ENCODE data around the gene CFDP1.

The CFDP1 gene

DNA sequence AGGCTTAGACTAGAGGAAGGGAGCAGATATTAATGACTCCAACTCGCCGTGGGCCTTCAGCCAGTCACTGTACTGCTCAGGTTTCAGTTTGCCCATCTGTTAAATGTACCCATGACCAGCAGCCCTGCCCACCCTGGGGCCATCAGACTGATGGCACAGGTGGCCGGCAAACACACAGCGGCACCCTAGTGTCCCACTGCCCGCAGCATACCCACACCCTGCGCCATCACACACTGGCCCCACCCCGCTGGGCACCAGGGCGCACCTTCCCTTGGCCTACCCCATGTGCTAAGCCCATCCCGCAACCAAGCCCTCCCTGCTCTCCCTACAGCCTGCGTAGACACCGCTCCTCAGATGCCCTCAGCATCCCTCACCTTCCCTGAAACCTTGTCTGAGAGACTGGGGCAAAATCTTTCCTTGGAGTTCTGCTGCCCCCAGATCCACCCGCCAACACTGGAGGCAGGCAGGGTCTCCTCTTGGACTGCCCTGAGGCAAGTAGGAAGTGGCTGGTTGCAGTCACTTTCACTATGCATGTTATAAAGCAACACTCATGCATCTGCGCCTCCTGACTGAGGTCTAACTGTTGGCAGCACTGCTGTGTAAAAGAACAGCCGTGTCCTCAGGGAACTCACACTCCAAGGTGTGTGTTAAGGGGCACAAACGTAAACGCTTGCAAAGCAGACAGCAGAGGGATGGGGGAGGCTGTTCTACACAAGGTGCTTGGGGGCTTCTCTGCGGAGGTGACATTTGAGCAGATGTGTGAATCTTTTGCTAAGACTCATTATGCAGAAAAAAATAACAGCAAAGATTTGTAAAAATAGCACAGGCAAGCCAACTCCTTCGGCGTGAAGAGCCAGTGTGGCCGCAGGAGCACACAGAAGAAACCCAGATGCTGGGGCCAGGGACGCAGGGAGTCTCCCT is 175.2 kb downstream of the CFDP1 start:
- H3K36me3 ChIP-seq, result peaks cover 7% of the 10 kb centered on the region
- no peak for DNase-seq
- no peak overlapping the region for H3K4me3 ChIP-seq (ENCODE audit: low read depth, low read length)
- H3K9me3 ChIP-seq (ENCODE audit: severe bottlenecking), result no peaks in the 10 kb centered on the region
- no peaks in the 10 kb centered on the region for H3K27me3 ChIP-seq (ENCODE audit: insufficient read depth, low read depth, severe bottlenecking)
- TF ChIP-seq, protein P1, sequence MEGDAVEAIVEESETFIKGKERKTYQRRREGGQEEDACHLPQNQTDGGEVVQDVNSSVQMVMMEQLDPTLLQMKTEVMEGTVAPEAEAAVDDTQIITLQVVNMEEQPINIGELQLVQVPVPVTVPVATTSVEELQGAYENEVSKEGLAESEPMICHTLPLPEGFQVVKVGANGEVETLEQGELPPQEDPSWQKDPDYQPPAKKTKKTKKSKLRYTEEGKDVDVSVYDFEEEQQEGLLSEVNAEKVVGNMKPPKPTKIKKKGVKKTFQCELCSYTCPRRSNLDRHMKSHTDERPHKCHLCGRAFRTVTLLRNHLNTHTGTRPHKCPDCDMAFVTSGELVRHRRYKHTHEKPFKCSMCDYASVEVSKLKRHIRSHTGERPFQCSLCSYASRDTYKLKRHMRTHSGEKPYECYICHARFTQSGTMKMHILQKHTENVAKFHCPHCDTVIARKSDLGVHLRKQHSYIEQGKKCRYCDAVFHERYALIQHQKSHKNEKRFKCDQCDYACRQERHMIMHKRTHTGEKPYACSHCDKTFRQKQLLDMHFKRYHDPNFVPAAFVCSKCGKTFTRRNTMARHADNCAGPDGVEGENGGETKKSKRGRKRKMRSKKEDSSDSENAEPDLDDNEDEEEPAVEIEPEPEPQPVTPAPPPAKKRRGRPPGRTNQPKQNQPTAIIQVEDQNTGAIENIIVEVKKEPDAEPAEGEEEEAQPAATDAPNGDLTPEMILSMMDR (IDR thresholded peaks at IDR 0.05; ENCODE audit: low read depth, low read length), result no peak
- H3K27ac ChIP-seq, result no peak overlapping the region; the same call in none of the 2 replicates

DNA sequence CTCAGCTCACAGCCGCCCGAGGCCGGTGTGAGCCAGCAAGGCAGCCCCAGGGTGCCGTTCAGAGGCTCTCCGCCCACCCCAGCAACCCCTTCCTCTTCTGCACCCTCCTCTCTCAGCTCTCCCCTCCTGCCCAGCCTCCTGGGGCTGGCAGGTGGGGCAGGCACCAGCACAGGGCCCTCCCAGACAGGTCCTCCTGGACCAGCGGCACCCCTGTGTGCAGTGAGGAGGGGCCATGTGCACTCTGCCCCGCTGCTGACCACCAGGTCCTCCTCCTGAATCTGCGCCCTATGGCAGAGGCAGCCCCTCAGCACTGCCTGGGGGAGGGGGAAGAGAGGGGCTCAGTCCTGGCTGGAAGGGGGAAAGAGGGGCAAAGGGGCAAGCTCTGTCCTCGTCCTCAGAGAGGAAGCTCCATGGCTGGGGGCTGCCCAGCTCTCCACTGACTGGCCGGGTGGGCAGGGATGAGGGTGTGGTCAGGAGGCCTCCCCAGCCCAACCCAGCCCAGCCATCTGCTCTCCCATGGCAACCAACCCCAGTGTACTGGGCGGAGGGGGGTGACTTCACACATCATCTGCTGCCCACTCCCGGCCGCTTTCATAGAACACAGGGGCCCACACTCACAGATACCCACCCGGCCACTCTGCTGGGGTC is 176.5 kb downstream of the CFDP1 start:
- Histone ChIP-seq H3K27ac (peak overlapping the region; percentile 79), H3K9me3 (ENCODE audit: severe bottlenecking) (no peaks in the 10 kb centered on the region), H3K27me3 (ENCODE audit: insufficient read depth, low read depth, severe bottlenecking) (no peaks in the 10 kb centered on the region), H3K4me3 (ENCODE audit: low read depth, low read length) (peak overlapping the region; percentile 47), H3K36me3 (no peaks in the 10 kb centered on the region; the same call in 1 of the 2 replicates)
- peak; percentile 90 for DNase-seq
- TF ChIP-seq, protein P1 (IDR thresholded peaks at IDR 0.05; ENCODE audit: low read depth, low read length), result no peak

DNA sequence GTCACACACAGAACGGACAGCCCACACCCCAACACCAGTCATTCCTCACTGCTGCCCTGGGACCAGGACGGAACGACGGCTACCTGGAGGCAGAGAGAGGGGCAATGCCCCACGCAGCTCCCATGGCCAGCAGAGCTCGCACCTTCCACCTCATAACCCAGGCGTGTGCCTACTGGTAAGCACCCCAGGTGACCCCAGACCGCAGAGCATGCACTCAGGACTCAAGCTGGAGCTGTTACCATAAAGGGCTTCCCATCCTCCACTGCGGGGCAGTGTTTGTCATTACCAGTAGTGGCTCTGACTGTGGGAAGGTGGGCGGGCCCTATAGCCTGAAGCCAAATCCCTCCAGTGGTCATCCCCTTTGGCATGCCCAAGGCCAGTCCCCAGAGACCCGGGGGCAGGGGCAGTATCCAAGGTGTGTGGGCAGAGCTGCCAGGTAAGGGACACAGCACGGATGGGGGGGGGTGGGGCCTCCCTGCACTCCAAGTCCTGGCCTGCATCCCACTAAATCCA is 177.2 kb downstream of the CFDP1 start:
- Histone ChIP-seq H3K36me3 (no peaks in the 10 kb centered on the region; the same call in 1 of the 2 replicates), H3K27me3 (ENCODE audit: insufficient read depth, low read depth, severe bottlenecking) (no peaks in the 10 kb centered on the region), H3K4me3 (ENCODE audit: low read depth, low read length) (peak overlapping the region; percentile 47), H3K9me3 (ENCODE audit: severe bottlenecking) (no peaks in the 10 kb centered on the region), H3K27ac (peak overlapping the region; percentile 79)
- peak; percentile 80 for DNase-seq
- TF ChIP-seq, protein P1 (IDR thresholded peaks at IDR 0.05; ENCODE audit: low read depth, low read length), result peak; percentile 45

DNA sequence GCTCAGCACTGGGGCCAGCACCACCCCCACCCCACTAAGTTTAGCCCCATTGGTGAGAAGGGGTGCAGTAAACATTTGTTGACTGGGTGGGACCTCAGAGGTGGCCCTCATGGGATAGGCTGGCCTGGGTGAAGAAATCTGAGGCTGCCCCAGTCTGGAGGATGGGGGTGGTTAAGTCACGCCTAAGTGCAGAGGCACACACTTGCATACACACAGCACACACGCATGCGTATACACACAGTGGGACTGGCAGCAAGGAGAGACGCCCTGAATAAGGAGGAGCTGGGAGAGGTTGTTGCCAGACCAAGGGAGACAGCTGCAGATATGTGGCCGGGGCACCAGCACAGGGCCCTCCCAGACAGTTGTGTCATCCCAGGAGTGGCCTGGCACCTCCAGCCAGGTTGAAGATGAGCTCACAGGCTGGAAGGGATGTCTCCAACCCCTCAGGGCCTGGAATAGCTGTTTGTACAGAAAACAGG is 178.9 kb downstream of the CFDP1 start:
- no peak overlapping the region for H3K27ac ChIP-seq
- H3K9me3 ChIP-seq (ENCODE audit: severe bottlenecking), result no peaks in the 10 kb centered on the region
- peak; percentile 4 for DNase-seq
- H3K36me3 ChIP-seq, result no peaks in the 10 kb centered on the region; the same call in 1 of the 2 replicates
- H3K27me3 ChIP-seq (ENCODE audit: insufficient read depth, low read depth, severe bottlenecking), result no peaks in the 10 kb centered on the region
- TF ChIP-seq, protein P1 (IDR thresholded peaks at IDR 0.05; ENCODE audit: low read depth, low read length), result no peak
- H3K4me3 ChIP-seq (ENCODE audit: low read depth, low read length), result no peak overlapping the region

DNA sequence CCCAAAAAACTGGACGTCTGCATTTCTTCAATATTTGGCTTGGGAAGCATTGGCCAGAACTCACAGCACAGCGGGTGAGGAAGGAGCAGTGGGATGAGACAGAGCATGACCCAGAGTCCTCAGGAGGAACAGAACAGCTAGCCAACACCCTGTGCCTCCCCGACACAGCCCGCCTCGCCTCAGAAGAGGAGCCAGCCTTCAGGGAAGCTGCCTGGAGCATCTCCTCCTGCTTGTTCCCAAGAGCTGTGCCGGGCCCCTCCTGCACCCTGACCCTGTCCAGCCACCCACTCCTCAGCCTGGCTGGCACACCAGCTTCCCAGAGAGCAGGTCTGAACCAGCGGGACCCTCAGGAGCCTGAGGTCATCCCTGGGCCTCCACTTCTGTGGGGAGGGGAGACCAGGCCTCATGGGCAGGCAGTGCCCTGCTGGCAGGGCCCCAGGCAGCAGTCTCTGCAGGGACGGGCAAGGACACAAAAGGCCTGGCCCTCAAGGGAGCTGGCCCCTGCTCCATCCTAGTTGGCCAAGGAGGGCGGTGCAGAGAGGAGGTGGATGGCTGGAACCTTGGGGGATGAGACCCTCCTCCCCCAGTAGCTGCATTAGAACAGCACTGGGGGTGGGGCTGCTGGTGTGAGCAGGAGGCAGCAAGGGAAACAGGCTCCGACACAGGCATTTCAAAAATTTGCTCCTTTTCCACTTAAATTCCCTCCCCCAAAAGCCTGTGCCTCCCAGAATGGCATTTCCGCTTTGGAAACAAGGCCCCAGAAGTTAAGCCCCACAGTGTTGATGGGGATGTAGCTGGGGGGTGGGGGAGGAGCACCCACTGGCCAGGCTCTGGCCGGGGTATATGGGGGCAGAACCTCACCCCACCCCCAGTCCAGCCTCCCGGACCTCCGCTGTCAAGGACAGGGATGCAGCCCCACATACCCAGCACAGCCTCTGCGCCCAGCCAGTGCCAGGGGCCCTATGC is 180.1 kb downstream of the CFDP1 start:
- Histone ChIP-seq H3K36me3 (no peaks in the 10 kb centered on the region), H3K27me3 (ENCODE audit: insufficient read depth, low read depth, severe bottlenecking) (no peaks in the 10 kb centered on the region), H3K9me3 (ENCODE audit: severe bottlenecking) (no peaks in the 10 kb centered on the region), H3K27ac (no peak overlapping the region), H3K4me3 (ENCODE audit: low read depth, low read length) (no peak overlapping the region)
- TF ChIP-seq, protein P1 (IDR thresholded peaks at IDR 0.05; ENCODE audit: low read depth, low read length), result no peak
- no peak for DNase-seq

Measured in WERI-Rb-1 (cell line).